CD4-positive, alpha-beta T cell treated with Interleukin-15 for 4 hours (primary cell): ENCODE measurements around the gene IRF5.

ENCODE experiments used
- DNase-seq: peaks from one replicate; pipeline ENCODE4 v3.0.0-alpha.2; 2020; ENCODE audit warnings: low spot score

The IRF5 gene, protein sequence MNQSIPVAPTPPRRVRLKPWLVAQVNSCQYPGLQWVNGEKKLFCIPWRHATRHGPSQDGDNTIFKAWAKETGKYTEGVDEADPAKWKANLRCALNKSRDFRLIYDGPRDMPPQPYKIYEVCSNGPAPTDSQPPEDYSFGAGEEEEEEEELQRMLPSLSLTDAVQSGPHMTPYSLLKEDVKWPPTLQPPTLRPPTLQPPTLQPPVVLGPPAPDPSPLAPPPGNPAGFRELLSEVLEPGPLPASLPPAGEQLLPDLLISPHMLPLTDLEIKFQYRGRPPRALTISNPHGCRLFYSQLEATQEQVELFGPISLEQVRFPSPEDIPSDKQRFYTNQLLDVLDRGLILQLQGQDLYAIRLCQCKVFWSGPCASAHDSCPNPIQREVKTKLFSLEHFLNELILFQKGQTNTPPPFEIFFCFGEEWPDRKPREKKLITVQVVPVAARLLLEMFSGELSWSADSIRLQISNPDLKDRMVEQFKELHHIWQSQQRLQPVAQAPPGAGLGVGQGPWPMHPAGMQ

DNA sequence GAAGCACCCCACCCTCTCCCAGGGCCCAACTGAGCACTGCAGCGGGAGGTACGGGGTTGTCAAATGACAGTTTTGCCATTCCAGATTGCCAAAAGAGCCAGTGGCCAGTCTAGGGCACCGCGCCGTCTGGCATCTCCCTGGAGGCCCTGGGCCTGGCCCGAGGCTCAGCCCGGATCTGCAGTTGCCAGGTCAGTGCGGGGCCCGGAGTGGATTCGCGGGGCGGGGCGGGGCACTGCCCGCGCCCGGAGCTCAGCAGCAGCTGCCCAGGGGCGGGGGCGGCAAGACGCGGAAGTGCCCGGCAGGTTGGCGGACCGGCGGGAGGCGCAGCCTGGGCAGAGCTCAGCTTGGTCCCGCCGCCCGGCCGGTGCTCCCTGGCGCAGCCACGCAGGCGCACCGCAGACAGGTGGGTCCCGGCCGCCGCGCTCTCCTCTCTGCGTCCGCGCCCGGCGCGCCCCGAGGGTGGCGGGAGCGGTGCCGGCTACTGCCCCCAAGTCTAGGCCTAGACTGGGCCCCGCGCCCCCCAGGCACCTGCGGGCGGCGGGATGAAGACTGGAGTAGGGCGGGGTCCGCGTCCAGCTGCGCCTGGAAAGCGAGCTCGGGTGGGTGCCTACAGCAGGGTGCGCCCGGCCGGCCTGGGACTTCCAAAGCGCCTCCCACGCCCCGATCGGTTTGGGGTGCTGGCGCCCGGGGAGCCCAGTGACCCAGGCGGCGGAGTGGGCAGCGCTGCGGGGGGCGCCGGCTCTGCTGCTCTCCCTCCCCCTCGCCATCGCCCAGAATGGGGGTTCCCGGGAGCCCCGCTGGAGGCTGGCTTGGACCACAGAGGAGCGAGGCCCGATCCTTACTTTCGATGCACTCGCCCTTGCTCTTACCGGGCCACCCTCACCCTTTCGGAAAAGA, at the start of gene IRF5:
Gene IRF5, plus strand, starts transcription at position 281 of the 897 bp plus-strand sequence. CDS start 4,155 bp downstream, outside the sequence.
- DNase-seq = no peak

DNA sequence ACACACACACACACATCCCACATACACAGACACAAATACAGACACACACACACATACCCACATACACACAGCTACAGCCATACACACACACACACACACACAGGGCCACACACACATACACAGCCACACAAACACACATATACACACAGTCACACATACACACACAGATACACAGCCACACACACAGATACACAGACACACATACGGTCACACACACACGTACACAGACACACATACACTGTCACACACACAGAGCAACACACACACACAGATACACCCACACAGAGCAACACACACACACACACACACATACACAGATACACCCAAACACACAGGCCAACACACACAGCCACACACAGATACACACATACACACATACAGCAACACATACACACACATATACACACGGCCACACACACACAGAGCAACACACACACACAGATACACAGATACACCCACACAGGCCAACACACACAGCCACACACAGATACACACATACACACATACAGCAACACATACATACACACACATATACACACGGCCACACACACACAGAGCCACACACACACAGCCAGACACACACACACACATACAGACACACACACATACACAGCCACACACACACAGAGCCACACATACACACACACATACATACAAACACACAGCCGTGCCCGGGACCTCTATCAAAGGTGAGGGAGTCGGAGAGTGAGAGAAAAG, 49.5 kb upstream of the IRF5 start:
- no peak for DNase-seq

GRCh38 chr7:128888756-128889095, 49.0 kb upstream of the IRF5 start:
- DNase-seq = no peak

GRCh38 chr7:128889121-128889520, 48.6 kb upstream of the IRF5 start:
- no peak for DNase-seq

DNA sequence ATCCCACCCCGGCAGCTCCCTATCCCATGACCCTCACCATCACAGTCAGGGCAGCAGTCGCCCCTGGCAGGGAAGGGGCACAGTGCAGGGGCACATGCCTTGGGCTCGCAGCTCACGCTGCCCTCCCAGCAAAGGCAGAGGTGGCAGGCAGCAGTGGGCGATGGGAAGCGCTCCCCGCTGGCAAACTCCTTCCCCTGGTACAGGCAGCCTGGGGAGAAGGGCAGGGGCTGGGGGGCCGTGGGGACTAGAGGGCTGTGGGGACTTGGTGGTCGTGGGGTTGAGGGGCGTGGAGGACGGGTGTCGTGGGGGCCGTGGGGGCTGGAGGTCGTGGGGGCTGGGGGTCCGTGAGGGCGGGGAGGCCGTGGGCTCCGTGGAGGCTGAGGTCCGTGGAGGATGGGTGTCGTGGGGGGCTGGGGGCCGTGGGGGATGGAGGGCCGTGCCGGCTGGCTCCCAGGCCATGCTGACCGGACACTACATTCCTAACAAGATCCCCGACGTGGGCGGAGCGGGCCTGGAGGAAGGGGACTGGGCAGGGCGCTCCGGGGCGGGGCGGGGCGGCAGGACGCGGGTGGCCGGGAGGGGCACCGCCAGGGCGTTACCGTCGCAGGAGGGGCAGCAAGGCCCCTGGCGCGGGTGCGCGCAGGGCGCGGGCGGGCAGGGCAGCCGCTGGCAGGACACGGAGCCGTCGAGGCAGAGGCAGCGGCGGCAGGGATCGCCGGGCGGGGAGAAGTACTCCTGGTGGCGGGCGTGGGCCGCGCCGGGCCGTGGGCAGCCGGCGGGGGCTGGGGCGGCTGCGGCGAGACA, 47.2 kb upstream of the IRF5 start:
- DNase-seq = no peak

GRCh38 chr7:128891110-128891941, 46.4 kb upstream of the IRF5 start:
- DNase-seq = no peak

DNA sequence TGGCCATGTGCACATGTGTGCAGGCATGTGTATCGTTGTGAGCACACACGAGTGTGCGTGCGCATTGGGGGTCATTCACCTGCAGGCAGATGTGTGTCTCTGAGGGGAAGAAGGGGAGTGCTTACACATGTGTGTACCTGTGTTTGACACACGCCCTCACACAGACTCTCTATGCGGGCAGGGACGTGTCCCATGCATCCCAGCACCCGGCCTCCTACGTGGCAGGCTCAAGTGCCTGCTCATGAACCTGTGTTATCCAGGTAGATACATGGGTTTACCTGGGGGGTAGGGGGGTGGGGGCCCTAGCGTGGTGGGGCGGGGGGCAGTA, 45.8 kb upstream of the IRF5 start:
- DNase-seq = no peak

DNA sequence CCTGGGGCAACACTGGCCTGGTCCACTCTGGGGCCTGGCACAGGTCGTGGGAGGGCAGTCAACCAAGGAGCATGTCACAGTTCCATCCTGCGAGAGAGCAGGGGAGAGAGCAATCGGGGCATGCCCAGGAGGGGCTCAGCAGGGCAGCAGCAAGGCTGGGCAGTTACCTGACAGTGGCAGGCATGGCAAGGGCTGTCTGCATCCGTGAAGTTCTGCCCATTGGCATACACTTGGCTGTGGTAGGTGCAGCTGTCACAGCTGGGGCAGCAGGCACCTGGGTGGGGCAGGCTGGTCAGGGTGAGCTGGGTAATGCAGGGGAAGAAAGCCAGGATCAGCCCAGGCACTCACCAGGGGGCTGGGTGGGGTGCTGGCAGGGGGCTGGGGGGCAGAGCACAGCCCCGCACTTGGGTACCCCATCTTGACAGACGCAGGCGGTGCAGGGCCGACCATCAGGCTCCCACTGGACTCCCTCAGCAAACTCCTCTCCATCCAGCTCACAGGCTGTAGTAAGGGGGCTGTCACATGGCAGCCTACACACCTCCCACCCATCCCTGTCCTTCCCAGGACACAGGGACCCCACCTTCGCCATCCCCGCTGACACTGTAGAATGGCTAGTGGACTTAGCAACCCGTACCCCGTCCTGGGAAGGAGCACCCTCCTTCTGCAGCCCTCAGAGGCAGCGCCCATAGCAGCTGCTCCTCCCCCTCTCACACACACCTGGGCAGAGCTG, 45.0 kb upstream of the IRF5 start:
- no peak for DNase-seq

DNA sequence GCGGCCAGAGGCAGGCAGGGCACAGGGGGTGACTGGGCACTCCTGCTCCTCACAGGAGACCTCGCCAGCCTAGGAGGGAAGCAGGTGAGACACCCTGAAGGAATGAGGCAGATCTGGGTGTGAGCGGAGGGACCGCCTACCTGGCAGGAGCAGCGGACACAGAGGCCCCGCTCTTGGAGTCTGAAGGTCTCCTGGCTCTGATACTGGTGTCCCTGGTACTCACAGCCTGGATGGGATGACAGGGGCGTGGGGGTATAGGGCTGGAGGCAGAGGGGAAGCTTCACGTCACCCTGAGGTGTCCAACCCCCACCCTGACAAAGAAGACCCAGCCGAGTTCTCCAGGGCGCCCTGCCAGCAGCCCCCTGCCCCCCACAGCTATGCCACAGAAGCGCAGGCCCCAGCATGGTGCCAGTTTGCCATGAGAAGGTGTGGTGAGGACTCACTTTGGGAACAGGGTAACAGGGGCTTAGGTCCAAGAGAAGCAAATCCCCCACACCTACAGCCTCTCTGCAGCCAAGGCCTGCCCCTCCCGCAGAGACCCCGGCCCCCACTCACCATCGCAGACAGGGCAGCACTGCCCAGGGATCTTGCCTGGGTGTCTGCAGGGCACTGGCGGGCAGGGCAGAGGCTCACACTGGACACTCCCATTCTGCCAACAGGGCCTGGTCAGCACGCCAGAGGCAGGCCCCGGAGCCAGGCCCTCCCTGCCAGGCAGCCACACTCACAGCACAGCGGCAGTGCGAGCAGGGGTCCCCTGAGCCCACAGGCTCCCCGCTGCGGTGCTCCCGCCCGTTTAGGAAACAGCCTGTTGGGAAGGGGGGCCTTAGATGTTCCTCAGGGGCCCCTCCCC, 44.3 kb upstream of the IRF5 start:
- DNase-seq = no peak

GRCh38 chr7:128894101-128894440, 43.7 kb upstream of the IRF5 start:
- DNase-seq = no peak

- no peak for DNase-seq
Measured at GRCh38 chr7:128895320-128895719, 42.4 kb upstream of the IRF5 start.

GRCh38 chr7:128899392-128899791, 38.3 kb upstream of the IRF5 start:
- DNase-seq = no peak

GRCh38 chr7:128900237-128900636, 37.5 kb upstream of the IRF5 start:
- DNase-seq = no peak

- no peak for DNase-seq
Measured at GRCh38 chr7:128902761-128903585, 34.8 kb upstream of the IRF5 start.

DNA sequence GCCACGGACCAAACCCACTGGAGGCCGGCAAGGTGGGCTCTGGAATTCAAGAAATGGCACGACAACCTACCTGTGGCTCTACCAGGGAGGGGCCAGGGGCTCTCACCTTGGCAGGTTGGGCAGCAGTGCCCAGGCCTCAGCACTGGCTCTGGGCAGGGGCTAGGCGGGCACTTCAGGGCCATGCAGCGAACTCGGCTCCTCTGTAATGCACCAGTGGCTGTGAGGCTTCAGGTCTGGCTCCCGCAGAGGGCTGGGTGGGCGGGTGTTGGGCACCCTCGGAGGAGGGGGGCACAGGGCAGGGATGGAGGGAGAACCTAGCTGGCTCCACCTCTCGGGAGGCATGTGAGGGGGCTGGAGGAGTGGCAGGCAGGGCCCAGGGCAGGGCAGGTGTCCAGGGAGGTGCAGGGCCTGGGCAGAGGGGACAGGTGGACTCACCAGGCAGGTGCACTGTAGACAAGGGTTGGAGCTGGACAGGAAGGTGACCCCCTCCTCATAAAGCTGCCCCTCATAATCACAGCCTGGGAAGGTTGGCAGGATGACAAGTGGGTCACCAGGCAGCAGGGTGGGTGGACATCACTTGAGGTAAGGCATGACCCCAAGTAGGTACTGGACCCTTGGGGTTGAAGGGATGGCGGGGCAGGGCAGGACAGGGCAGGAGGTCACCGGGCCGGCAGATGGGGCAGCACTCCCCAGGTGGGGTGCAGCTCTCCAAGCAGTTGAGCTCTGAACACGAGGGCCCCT, 33.9 kb upstream of the IRF5 start:
- no peak for DNase-seq

- DNase-seq = peak; percentile 65
Measured at GRCh38 chr7:128904381-128905197, 33.1 kb upstream of the IRF5 start.
